ENCODE data around the gene LGALS3.

LGALS3 gene

GRCh38 chr14:55131370-55132137 is 2.5 kb downstream of the LGALS3 start:
- DNase-seq, result no peak

- no peak for DNase-seq
These were observed 4.4 kb downstream of the LGALS3 start for GRCh38 chr14:55133416-55133815.

GRCh38 chr14:55136241-55136640 is 7.2 kb downstream of the LGALS3 start:
- no peak for DNase-seq

GRCh38 chr14:55136885-55137786 is 8.1 kb downstream of the LGALS3 start:
- DNase-seq, result no peak

GRCh38 chr14:55138091-55138490 is 9.0 kb downstream of the LGALS3 start:
- DNase-seq, result no peak

GRCh38 chr14:55139141-55139540 is 10.1 kb downstream of the LGALS3 start:
- no peak for DNase-seq

- DNase-seq, result no peak
These were observed 10.9 kb downstream of the LGALS3 start for GRCh38 chr14:55139696-55140509.

GRCh38 chr14:55141825-55142224 is 12.8 kb downstream of the LGALS3 start:
- DNase-seq, result no peak

GRCh38 chr14:55142466-55142865 is 13.4 kb downstream of the LGALS3 start:
- DNase-seq, result no peak

GRCh38 chr14:55146425-55146824 is 17.4 kb downstream of the LGALS3 start:
- DNase-seq, result no peak

GRCh38 chr14:55151601-55152000 is 22.5 kb downstream of the LGALS3 start:
- no peak for DNase-seq

- no peak for DNase-seq
These were observed 23.2 kb downstream of the LGALS3 start for GRCh38 chr14:55152052-55152753.

GRCh38 chr14:55153951-55154350 is 24.9 kb downstream of the LGALS3 start:
- DNase-seq, result no peak

- DNase-seq, result no peak
These were observed 28.0 kb downstream of the LGALS3 start for GRCh38 chr14:55157080-55157479.

- DNase-seq, result no peak
These were observed 29.4 kb downstream of the LGALS3 start for GRCh38 chr14:55158412-55158811.

- DNase-seq, result no peak
These were observed 31.9 kb downstream of the LGALS3 start for GRCh38 chr14:55160989-55161388.

GRCh38 chr14:55170526-55170925 is 41.5 kb downstream of the LGALS3 start:
- no peak for DNase-seq

- no peak for DNase-seq
These were observed 51.0 kb downstream of the LGALS3 start for GRCh38 chr14:55180006-55180405.

GRCh38 chr14:55180434-55180833 is 51.4 kb downstream of the LGALS3 start:
- no peak for DNase-seq

- DNase-seq, result no peak
These were observed 59.7 kb downstream of the LGALS3 start for GRCh38 chr14:55188686-55189295.

GRCh38 chr14:55190906-55191202 is 61.8 kb downstream of the LGALS3 start:
- no peak for DNase-seq
